ENCODE data around the gene OPCML. TPM values are rescaled to one million over a fixed set of nuclear protein-coding genes. Genes with fewer than 3 reads are reported as not detected.

The OPCML gene
- total RNA-seq, 1 experiment from 2014 or later, result not detected

DNA sequence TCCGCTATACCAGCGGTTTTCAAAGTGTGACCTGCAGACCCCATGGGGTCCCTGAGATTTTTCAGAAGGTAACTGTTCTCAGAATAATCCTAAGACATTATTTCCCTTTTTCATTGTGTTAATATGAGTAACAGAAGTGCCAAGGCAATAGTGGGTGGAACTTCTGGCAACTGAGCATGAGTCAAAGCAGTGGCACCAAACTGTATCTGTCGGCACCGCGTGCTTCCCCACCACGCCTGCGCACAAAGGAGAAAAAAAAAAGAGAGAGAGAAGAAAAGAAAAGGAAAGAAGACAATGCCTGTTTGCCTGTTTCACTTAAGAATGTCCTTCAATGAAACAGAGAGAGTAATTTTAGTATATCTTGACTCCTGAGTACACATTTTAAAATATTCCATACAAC, 679.9 kb downstream of the OPCML start:
- H3K36me3 ChIP-seq (ENCODE audit: control insufficient read depth, insufficient read depth, low read length), result no peaks in the 10 kb centered on the region
- BruUV-seq (replicated peaks), result no TSS peak
- no peak for TF ChIP-seq TCF7L2 (IDR thresholded peaks at IDR 0.05; ENCODE audit: low read depth, low read length)
- no peak for TF ChIP-seq REST (IDR thresholded peaks at IDR 0.05; ENCODE audit: insufficient read depth in 1 of 2, low read depth in 2 of 2, low read length in 1 of 2)
- TF ChIP-seq, protein P1, sequence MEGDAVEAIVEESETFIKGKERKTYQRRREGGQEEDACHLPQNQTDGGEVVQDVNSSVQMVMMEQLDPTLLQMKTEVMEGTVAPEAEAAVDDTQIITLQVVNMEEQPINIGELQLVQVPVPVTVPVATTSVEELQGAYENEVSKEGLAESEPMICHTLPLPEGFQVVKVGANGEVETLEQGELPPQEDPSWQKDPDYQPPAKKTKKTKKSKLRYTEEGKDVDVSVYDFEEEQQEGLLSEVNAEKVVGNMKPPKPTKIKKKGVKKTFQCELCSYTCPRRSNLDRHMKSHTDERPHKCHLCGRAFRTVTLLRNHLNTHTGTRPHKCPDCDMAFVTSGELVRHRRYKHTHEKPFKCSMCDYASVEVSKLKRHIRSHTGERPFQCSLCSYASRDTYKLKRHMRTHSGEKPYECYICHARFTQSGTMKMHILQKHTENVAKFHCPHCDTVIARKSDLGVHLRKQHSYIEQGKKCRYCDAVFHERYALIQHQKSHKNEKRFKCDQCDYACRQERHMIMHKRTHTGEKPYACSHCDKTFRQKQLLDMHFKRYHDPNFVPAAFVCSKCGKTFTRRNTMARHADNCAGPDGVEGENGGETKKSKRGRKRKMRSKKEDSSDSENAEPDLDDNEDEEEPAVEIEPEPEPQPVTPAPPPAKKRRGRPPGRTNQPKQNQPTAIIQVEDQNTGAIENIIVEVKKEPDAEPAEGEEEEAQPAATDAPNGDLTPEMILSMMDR (IDR thresholded peaks at IDR 0.05), result no peak
- TF ChIP-seq SIN3A (IDR thresholded peaks at IDR 0.05; ENCODE audit: borderline replicate concordance, insufficient read depth, low read depth, low read length), result no peak
- DNase-seq (ENCODE audit: low read depth, low spot score) (no peak), ATAC-seq (no peak)
- H3K9me3 ChIP-seq (ENCODE audit: control insufficient read depth, insufficient read depth, low read depth, low read length), result no peaks in the 10 kb centered on the region
- no peak overlapping the region for H3K27ac ChIP-seq (ENCODE audit: low read length)
- intact Hi-C loops (cut with micrococcal nuclease; ENCODE audit: unreplicated experiment), result no loop called here
- ChIA-PET POLR2A (no interaction called here), CTCF (no interaction called here)
- H3K4me1 ChIP-seq (ENCODE audit: control insufficient read depth, insufficient read depth, low read length), result no peaks in the 10 kb centered on the region
- no peaks in the 10 kb centered on the region for H3K27me3 ChIP-seq (ENCODE audit: control insufficient read depth, insufficient read depth, low read length)
- in situ Hi-C loops (cut with HindIII; ENCODE audit: low pct_unique_long_range_greater_than_20kb, low sequenced_read_pairs), result no loop called here
- no peak overlapping the region for H3K4me3 ChIP-seq (ENCODE audit: low read depth in 2 of 2, low read length in 2 of 2)

- intact Hi-C loops (cut with micrococcal nuclease; ENCODE audit: unreplicated experiment), result no loop called here
- Histone ChIP-seq H3K27ac (ENCODE audit: low read length) (no peak overlapping the region), H3K4me3 (ENCODE audit: low read depth in 2 of 2, low read length in 2 of 2) (no peak overlapping the region), H3K4me1 (ENCODE audit: control insufficient read depth, insufficient read depth, low read length) (no peaks in the 10 kb centered on the region), H3K27me3 (ENCODE audit: control insufficient read depth, insufficient read depth, low read length) (no peaks in the 10 kb centered on the region), H3K36me3 (ENCODE audit: control insufficient read depth, insufficient read depth, low read length) (no peaks in the 10 kb centered on the region), H3K9me3 (ENCODE audit: control insufficient read depth, insufficient read depth, low read depth, low read length) (no peaks in the 10 kb centered on the region)
- ATAC-seq (no peak), DNase-seq (ENCODE audit: low read depth, low spot score) (no peak)
- ChIA-PET POLR2A (no interaction called here), CTCF (interaction anchor here (0.5 kb wide), 1 partner anchor 183 kb away, joined by 8 read pairs; no protein-coding TSS in a partner anchor)
- no peak for TF ChIP-seq SIN3A (IDR thresholded peaks at IDR 0.05; ENCODE audit: borderline replicate concordance, insufficient read depth, low read depth, low read length)
- no peak for TF ChIP-seq REST (IDR thresholded peaks at IDR 0.05; ENCODE audit: insufficient read depth in 1 of 2, low read depth in 2 of 2, low read length in 1 of 2)
- no peak for TF ChIP-seq TCF7L2 (IDR thresholded peaks at IDR 0.05; ENCODE audit: low read depth, low read length)
- no peak for TF ChIP-seq POLR2AphosphoS5 (IDR thresholded peaks at IDR 0.05; ENCODE audit: low read depth, low read length)
- TF ChIP-seq, protein P1 (IDR thresholded peaks at IDR 0.05), result no peak
- in situ Hi-C loops (cut with HindIII; ENCODE audit: low pct_unique_long_range_greater_than_20kb, low sequenced_read_pairs), result no loop called here
- no TSS peak for BruUV-seq (replicated peaks)
Measured at GRCh38 chr11:132851247-132851646, 681.1 kb downstream of the OPCML start.
